Hepatocyte (in vitro differentiated cells): ENCODE results near the gene TIMM22. TPM values are rescaled to one million over a fixed set of nuclear protein-coding genes. Genes with fewer than 3 reads are reported as not detected.

Source experiments
- DNase-seq: peaks from one replicate; pipeline ENCODE4 v3.0.0-alpha.2; 2016; ENCODE audit warnings: low spot score
- H2AFZ ChIP-seq: fragments of 200-600 bp; sonication (generic); 2 replicates; pipeline ENCODE4 v1.6.0; 2016; ENCODE audit warnings: antibody characterized with exemption, mild to moderate bottlenecking
- H3K27ac ChIP-seq: fragments of 200-600 bp; sonication (generic); 2 replicates; pipeline ENCODE4 v1.5.1; 2016; ENCODE audit warnings: mild to moderate bottlenecking
- H3K27me3 ChIP-seq: fragments of 200-600 bp; sonication (generic); 2 replicates; pipeline ENCODE4 v1.6.1; 2016
- H3K36me3 ChIP-seq: fragments of 200-600 bp; sonication (generic); replicated peaks from 2 replicates; pipeline ENCODE4 v1.5.1; 2016; ENCODE audit warnings: low read depth; ENCODE audit not compliant: insufficient read depth
- H3K4me1 ChIP-seq: fragments of 200-600 bp; sonication (generic); 2 replicates; pipeline ENCODE4 v1.5.1; 2016; ENCODE audit warnings: mild to moderate bottlenecking, moderate library complexity; ENCODE audit not compliant: insufficient read depth
- H3K4me2 ChIP-seq: fragments of 200-600 bp; sonication (generic); 2 replicates; pipeline ENCODE4 v1.6.0; 2016
- H3K4me3 ChIP-seq: fragments of 200-600 bp; sonication (generic); 2 replicates; pipeline ENCODE4 v1.5.1; 2016; ENCODE audit warnings: mild to moderate bottlenecking
- H3K79me2 ChIP-seq: fragments of 200-600 bp; sonication (generic); 2 replicates; pipeline ENCODE4 v1.6.0; 2017; ENCODE audit warnings: mild to moderate bottlenecking
- H3K9me2 ChIP-seq: fragments of 200-600 bp; sonication (generic); replicated peaks from 2 replicates; pipeline ENCODE4 v1.6.0; 2017; ENCODE audit warnings: mild to moderate bottlenecking; ENCODE audit not compliant: insufficient read depth
- H3K9me3 ChIP-seq: fragments of 200-600 bp; sonication (generic); 2 replicates; pipeline ENCODE4 v1.5.1; 2016; ENCODE audit warnings: low read depth, mild to moderate bottlenecking
- H4K20me1 ChIP-seq: fragments of 200-600 bp; sonication (generic); 2 replicates; pipeline ENCODE4 v1.6.0; 2016; ENCODE audit warnings: mild to moderate bottlenecking; ENCODE audit not compliant: insufficient read depth, poor library complexity, severe bottlenecking
- EZH2 ChIP-seq: fragments of 200-600 bp; sonication (generic); IDR thresholded peaks from 2 replicates; pipeline ENCODE4 v1.6.1; 2016; ENCODE audit warnings: antibody characterized with exemption, mild to moderate bottlenecking, borderline replicate concordance
- EZH2phosphoT487 ChIP-seq: fragments of 200-600 bp; sonication (generic); IDR thresholded peaks from one replicate; pipeline ENCODE4 v1.6.1; 2018; ENCODE audit warnings: antibody characterized with exemption, mild to moderate bottlenecking, low read depth, moderate library complexity; ENCODE audit not compliant: unreplicated experiment, severe bottlenecking
- WGBS: methylation state at CpG from one replicate; pipeline ENCODE4 v1.1.6; 2016; ENCODE audit warnings: low lambda C conversion rate; ENCODE audit errors: missing lambda C conversion rate; 5-methylcytosine and 5-hydroxymethylcytosine counted together
- polyA plus RNA-seq: library from polyadenylated mRNA; unstranded; fragments of >200 nt; fragmentation: Nextera tagmentation; extraction: Ambion mirVana; gene quantifications from 2 replicates; pipeline ENCODE4 v1.2.1, GENCODE V29; 2016
- total RNA-seq: library from RNA; depleted of rRNA; stranded (reverse); fragments of >200 nt; gene quantifications from 2 replicates; pipeline ENCODE4 v1.2.3, GENCODE V29; 2014
- TF ChIP-seq, protein P1 (sequence below): fragments of 200-600 bp; sonication (generic); IDR thresholded peaks from 2 replicates; pipeline ENCODE4 v1.5.1; 2016; ENCODE audit warnings: antibody characterized with exemption, mild to moderate bottlenecking; ENCODE audit not compliant: poor library complexity

TIMM22 gene
- total and polyA plus RNA-seq, 2 experiments from 2014 or later, result 16.7 to 18.4 TPM

- TF ChIP-seq, protein P1, sequence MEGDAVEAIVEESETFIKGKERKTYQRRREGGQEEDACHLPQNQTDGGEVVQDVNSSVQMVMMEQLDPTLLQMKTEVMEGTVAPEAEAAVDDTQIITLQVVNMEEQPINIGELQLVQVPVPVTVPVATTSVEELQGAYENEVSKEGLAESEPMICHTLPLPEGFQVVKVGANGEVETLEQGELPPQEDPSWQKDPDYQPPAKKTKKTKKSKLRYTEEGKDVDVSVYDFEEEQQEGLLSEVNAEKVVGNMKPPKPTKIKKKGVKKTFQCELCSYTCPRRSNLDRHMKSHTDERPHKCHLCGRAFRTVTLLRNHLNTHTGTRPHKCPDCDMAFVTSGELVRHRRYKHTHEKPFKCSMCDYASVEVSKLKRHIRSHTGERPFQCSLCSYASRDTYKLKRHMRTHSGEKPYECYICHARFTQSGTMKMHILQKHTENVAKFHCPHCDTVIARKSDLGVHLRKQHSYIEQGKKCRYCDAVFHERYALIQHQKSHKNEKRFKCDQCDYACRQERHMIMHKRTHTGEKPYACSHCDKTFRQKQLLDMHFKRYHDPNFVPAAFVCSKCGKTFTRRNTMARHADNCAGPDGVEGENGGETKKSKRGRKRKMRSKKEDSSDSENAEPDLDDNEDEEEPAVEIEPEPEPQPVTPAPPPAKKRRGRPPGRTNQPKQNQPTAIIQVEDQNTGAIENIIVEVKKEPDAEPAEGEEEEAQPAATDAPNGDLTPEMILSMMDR, result no peak
- TF ChIP-seq EZH2phosphoT487 (no peak), EZH2 (no peak)
- no peaks in the 10 kb centered on the region for H3K36me3 ChIP-seq
- no peaks in the 10 kb centered on the region for H3K27me3 ChIP-seq
- H3K4me3 ChIP-seq, result no peak overlapping the region
- 91% methylated on average over 20 of the region's 20 CpGs for WGBS
- no peaks in the 10 kb centered on the region for H3K9me2 ChIP-seq
- no peak for DNase-seq
- peak overlapping the region; percentile 83 for H3K4me2 ChIP-seq
- H3K9me3 ChIP-seq, result no peaks in the 10 kb centered on the region
- H4K20me1 ChIP-seq, result peaks cover 2% of the 10 kb centered on the region
- H3K27ac ChIP-seq, result no peak overlapping the region
- H3K4me1 ChIP-seq, result no peaks in the 10 kb centered on the region
- no peaks in the 10 kb centered on the region for H3K79me2 ChIP-seq
- no peak overlapping the region for H2AFZ ChIP-seq
Measured at GRCh38 chr17:1029922-1030644, 33.2 kb downstream of the TIMM22 start.

DNA sequence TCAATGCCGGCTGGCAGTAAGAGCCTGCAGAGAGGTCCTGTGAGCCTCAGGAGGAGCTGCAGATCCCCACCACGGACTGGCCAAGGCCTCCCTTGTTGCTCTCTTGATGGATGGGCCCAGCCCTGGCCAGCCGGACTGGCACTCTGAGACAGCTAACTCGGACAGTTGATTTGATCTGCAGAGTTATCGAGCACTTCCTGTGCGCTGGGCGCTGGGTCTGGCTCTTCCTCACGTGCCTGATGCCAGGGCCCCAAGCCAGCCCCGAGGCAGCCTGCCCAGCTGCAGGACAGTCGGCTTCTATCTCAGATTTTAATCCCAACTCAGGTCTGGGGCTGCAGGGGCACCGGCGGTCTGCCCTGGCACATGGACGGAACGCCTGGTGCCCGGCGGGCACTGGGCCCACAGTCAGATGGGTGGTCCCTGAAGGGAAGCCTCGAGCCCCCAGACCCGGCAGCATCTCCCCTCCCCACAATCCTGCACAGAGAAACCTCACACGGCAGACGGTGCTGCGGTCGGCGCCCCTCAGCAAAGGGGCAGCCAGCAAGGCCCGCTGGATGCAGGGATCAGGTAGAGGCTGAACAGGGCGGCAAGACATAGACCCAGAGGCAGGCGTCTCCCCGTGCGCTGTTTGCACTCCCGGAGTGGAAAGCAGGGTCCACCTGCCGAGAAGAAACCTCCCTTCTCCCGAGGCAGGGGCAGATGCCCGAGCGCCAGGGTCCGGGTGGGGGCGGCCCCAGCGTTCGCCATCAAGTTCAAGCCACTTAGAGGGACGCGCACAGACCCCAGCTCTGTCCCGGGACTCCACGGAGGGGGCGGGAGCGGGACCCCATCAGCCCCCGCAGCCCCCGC lies 34.0 kb downstream of the TIMM22 start:
- no peaks in the 10 kb centered on the region for H3K79me2 ChIP-seq
- peaks cover 2% of the 10 kb centered on the region for H4K20me1 ChIP-seq
- TF ChIP-seq, protein P1, result no peak
- TF ChIP-seq EZH2 (no peak), EZH2phosphoT487 (no peak)
- no peaks in the 10 kb centered on the region for H3K27me3 ChIP-seq
- no peaks in the 10 kb centered on the region for H3K36me3 ChIP-seq
- DNase-seq, result no peak
- H3K4me1 ChIP-seq, result no peaks in the 10 kb centered on the region
- H3K4me3 ChIP-seq, result no peak overlapping the region
- no peak overlapping the region for H3K27ac ChIP-seq
- no peaks in the 10 kb centered on the region for H3K9me3 ChIP-seq
- H3K9me2 ChIP-seq, result no peaks in the 10 kb centered on the region
- H2AFZ ChIP-seq, result no peak overlapping the region
- WGBS, result 79% methylated on average over 32 of the region's 45 CpGs
- H3K4me2 ChIP-seq, result peak overlapping the region; percentile 83

- Histone ChIP-seq H3K27ac (no peak overlapping the region), H3K4me2 (peak overlapping the region; percentile 83), H3K79me2 (no peaks in the 10 kb centered on the region), H3K4me3 (no peak overlapping the region), H3K9me3 (no peaks in the 10 kb centered on the region), H3K4me1 (no peaks in the 10 kb centered on the region), H3K9me2 (no peaks in the 10 kb centered on the region), H2AFZ (no peak overlapping the region), H3K27me3 (no peaks in the 10 kb centered on the region), H3K36me3 (no peaks in the 10 kb centered on the region), H4K20me1 (peaks cover 2% of the 10 kb centered on the region)
- DNase-seq, result peak; percentile 71
- TF ChIP-seq EZH2 (no peak), EZH2phosphoT487 (no peak)
- TF ChIP-seq, protein P1, result no peak
- 2% methylated on average over 6 of the region's 35 CpGs for WGBS
Measured at GRCh38 chr17:1031711-1032110, 34.8 kb downstream of the TIMM22 start.
